Mesenchymal stem cell (in vitro differentiated cells and primary cell): ENCODE measurements around the gene SNORC.

ENCODE experiments used
- DNase-seq: peaks from one replicate; pipeline ENCODE4 v3.0.0-alpha.2; 2013
- H2AFZ ChIP-seq: one replicate; pipeline ENCODE4 v1.6.1; 2013; ENCODE audit warnings: low read depth, mild to moderate bottlenecking, control low read depth, inconsistent platforms, low read length, moderate library complexity
- H2AK5ac ChIP-seq: 2 replicates; pipeline ENCODE4 v1.6.1; 2013; ENCODE audit warnings: low read length, moderate library complexity, mild to moderate bottlenecking, inconsistent platforms; ENCODE audit not compliant: severe bottlenecking
- H2BK120ac ChIP-seq: one replicate; pipeline ENCODE4 v1.6.1; 2013; ENCODE audit warnings: low read depth, mild to moderate bottlenecking, inconsistent platforms, low read length, moderate library complexity
- H2BK12ac ChIP-seq, 2 experiments: one replicate each; pipeline ENCODE4 v1.6.1; 2013; ENCODE audit warnings: inconsistent platforms in 2 of 2, low read length in 2 of 2, mild to moderate bottlenecking in 2 of 2, moderate library complexity in 2 of 2, control low read depth in 1 of 2
- H2BK15ac ChIP-seq: one replicate; pipeline ENCODE4 v1.6.1; 2013; ENCODE audit warnings: mild to moderate bottlenecking, low read depth, inconsistent platforms; ENCODE audit not compliant: poor library complexity, severe bottlenecking
- H2BK5ac ChIP-seq: 2 replicates; pipeline ENCODE4 v1.6.1; 2013; ENCODE audit warnings: low read depth, mild to moderate bottlenecking, low read length, control low read depth, inconsistent platforms; ENCODE audit not compliant: poor library complexity, severe bottlenecking
- H3K14ac ChIP-seq, 2 experiments: one replicate each; pipeline ENCODE4 v1.6.1; 2013; ENCODE audit warnings: inconsistent platforms in 2 of 2, low read length in 2 of 2, control low read depth in 1 of 2, mild to moderate bottlenecking in 1 of 2, moderate library complexity in 1 of 2
- H3K18ac ChIP-seq, 2 experiments: one replicate each; pipeline ENCODE4 v1.6.1; 2013; ENCODE audit warnings: inconsistent platforms in 2 of 2, low read length in 2 of 2, control low read depth in 1 of 2, low read depth in 1 of 2, mild to moderate bottlenecking in 1 of 2
- H3K23ac ChIP-seq, 2 experiments: one replicate each; pipeline ENCODE4 v1.6.1; 2013; ENCODE audit warnings: inconsistent platforms in 2 of 2, low read length in 2 of 2, mild to moderate bottlenecking in 2 of 2, moderate library complexity in 2 of 2, control low read depth in 1 of 2
- H3K27ac ChIP-seq: 2 replicates; pipeline ENCODE4 v1.5.1; 2013; ENCODE audit warnings: mild to moderate bottlenecking, moderate library complexity, low read length, control low read depth, inconsistent platforms; ENCODE audit not compliant: poor library complexity, severe bottlenecking
- H3K27me3 ChIP-seq, 2 experiments: 2 replicates each; pipeline versions ENCODE4 v1.6.1 to v1.7.0; 2013; ENCODE audit warnings: low read length in 2 of 2, mild to moderate bottlenecking in 2 of 2, moderate library complexity in 2 of 2, control low read depth in 1 of 2, inconsistent platforms in 1 of 2; ENCODE audit not compliant: control insufficient read depth in 1 of 2, insufficient read depth in 1 of 2
- H3K36me3 ChIP-seq, 2 experiments: 2 replicates each; pipeline versions ENCODE4 v1.6.1 to v1.7.0; 2013; ENCODE audit warnings: low read length in 2 of 2, control low read depth in 1 of 2, inconsistent platforms in 1 of 2, low read depth in 1 of 2, mild to moderate bottlenecking in 1 of 2; ENCODE audit not compliant: insufficient read depth in 2 of 2, control insufficient read depth in 1 of 2
- H3K4ac ChIP-seq, 2 experiments: one replicate each; pipeline ENCODE4 v1.6.1; 2013; ENCODE audit warnings: inconsistent platforms in 2 of 2, low read length in 2 of 2, mild to moderate bottlenecking in 2 of 2, moderate library complexity in 2 of 2, control low read depth in 1 of 2, low read depth in 1 of 2
- H3K4me1 ChIP-seq: 2 replicates; pipeline ENCODE4 v1.6.1; 2013; ENCODE audit warnings: low read depth, low read length, control low read depth; ENCODE audit not compliant: control insufficient read depth, insufficient read depth
- H3K4me2 ChIP-seq: 2 replicates; pipeline ENCODE4 v1.6.1; 2013; ENCODE audit warnings: low read length, mild to moderate bottlenecking, inconsistent platforms; ENCODE audit not compliant: poor library complexity, severe bottlenecking
- H3K4me3 ChIP-seq, 2 experiments: 2 replicates each; pipeline versions ENCODE4 v1.5.1 to v1.7.0; 2013; ENCODE audit warnings: low read length in 2 of 2, mild to moderate bottlenecking in 2 of 2, control low read depth in 1 of 2, low read depth in 1 of 2; ENCODE audit not compliant: insufficient read depth in 1 of 2
- H3K79me1 ChIP-seq: replicated peaks from 2 replicates; pipeline ENCODE4 v1.6.1; 2013; ENCODE audit warnings: mild to moderate bottlenecking, control low read depth, low read length, inconsistent platforms; ENCODE audit not compliant: poor library complexity, severe bottlenecking
- H3K9ac ChIP-seq: 2 replicates; pipeline ENCODE4 v1.7.0; 2013; ENCODE audit warnings: mild to moderate bottlenecking, low read length, moderate library complexity
- H3K9me3 ChIP-seq: 2 replicates; pipeline ENCODE4 v1.7.0; 2013; ENCODE audit warnings: mild to moderate bottlenecking, low read length; ENCODE audit not compliant: control insufficient read depth
- H4K8ac ChIP-seq: one replicate; pipeline ENCODE4 v1.6.1; 2013; ENCODE audit warnings: inconsistent platforms, mild to moderate bottlenecking, low read length, moderate library complexity
- H4K91ac ChIP-seq: one replicate; pipeline ENCODE4 v1.6.1; 2013; ENCODE audit warnings: mild to moderate bottlenecking, low read length, inconsistent platforms
- WGBS: methylation state at CpG from one replicate; pipeline ENCODE4 v1.1.7; 2013; ENCODE audit warnings: mixed read lengths; 5-methylcytosine and 5-hydroxymethylcytosine counted together

The SNORC gene

GRCh38 chr2:232873909-232874641, 4.0 kb downstream of the SNORC start:
- Histone ChIP-seq H2AK5ac (no peak overlapping the region), H3K27ac (no peak overlapping the region), H3K18ac (no peak overlapping the region), H3K4ac (no peak overlapping the region), H3K4me2 (no peak overlapping the region), H2BK120ac (no peak overlapping the region), H2BK15ac (no peak overlapping the region), H2AFZ (no peak overlapping the region), H3K4me3 (no peak overlapping the region), H4K91ac (no peak overlapping the region), H3K79me1 (no peaks in the 10 kb centered on the region), H3K9ac (no peak overlapping the region), H3K9me3 (no peaks in the 10 kb centered on the region), H3K14ac (no peak overlapping the region), H4K8ac (no peak overlapping the region), H2BK12ac (no peak overlapping the region), H2BK5ac (no peak overlapping the region), H3K4me1 (peaks cover 18% of the 10 kb centered on the region), H3K23ac (no peak overlapping the region), H3K27me3 (peaks cover 6 to 22% of the 10 kb centered on the region in 2 experiments), H3K36me3 (peaks cover 0 to 35% of the 10 kb centered on the region in 2 experiments)
- DNase-seq: no peak
- 88% methylated on average over 6 of the region's 6 CpGs for WGBS

- Histone ChIP-seq H2BK120ac (no peak overlapping the region), H3K14ac (no peak overlapping the region), H3K9me3 (no peaks in the 10 kb centered on the region), H3K27me3 (peaks cover 6 to 22% of the 10 kb centered on the region in 2 experiments), H3K4me1 (peaks cover 17% of the 10 kb centered on the region), H3K79me1 (no peaks in the 10 kb centered on the region), H4K8ac (no peak overlapping the region), H3K36me3 (peaks cover 0 to 35% of the 10 kb centered on the region in 2 experiments), H3K9ac (no peak overlapping the region), H2BK12ac (no peak overlapping the region), H3K27ac (no peak overlapping the region), H2AK5ac (no peak overlapping the region), H4K91ac (no peak overlapping the region), H3K4me3 (no peak overlapping the region), H2AFZ (no peak overlapping the region), H3K18ac (no peak overlapping the region), H3K23ac (no peak overlapping the region), H3K4ac (no peak overlapping the region), H3K4me2 (no peak overlapping the region), H2BK5ac (no peak overlapping the region), H2BK15ac (no peak overlapping the region)
- DNase-seq: no peak
- WGBS: 91% methylated on average over 16 of the region's 16 CpGs
Observed at GRCh38 chr2:232874677-232875223, 4.7 kb downstream of the SNORC start.

- Histone ChIP-seq H2BK5ac (no peak overlapping the region), H3K4me1 (peaks cover 17% of the 10 kb centered on the region), H3K4me3 (no peak overlapping the region), H2BK120ac (no peak overlapping the region), H3K4me2 (peak overlapping the region; percentile 57), H2BK12ac (no peak overlapping the region), H3K9me3 (no peaks in the 10 kb centered on the region), H3K79me1 (no peaks in the 10 kb centered on the region), H3K9ac (no peak overlapping the region), H3K23ac (no peak overlapping the region), H2AK5ac (no peak overlapping the region), H4K8ac (no peak overlapping the region), H3K14ac (no peak overlapping the region), H3K36me3 (peaks cover 0 to 35% of the 10 kb centered on the region in 2 experiments), H4K91ac (no peak overlapping the region), H3K18ac (no peak overlapping the region), H3K4ac (no peak overlapping the region), H2BK15ac (no peak overlapping the region), H3K27ac (no peak overlapping the region), H2AFZ (no peak overlapping the region), H3K27me3 (peaks cover 6 to 22% of the 10 kb centered on the region in 2 experiments)
- DNase-seq: no peak
- 31% methylated on average over 36 of the region's 37 CpGs for WGBS
Observed at GRCh38 chr2:232875256-232876121, 5.4 kb downstream of the SNORC start.
